HL-60 (cell line): ENCODE data around the gene ZBTB34.

Source experiments
- DNase-seq, 2 experiments: peaks; one replicate each; pipeline ENCODE4 v3.0.0-alpha.2; 2010 to 2020; ENCODE audit warnings: low read depth in 1 of 2, low spot score in 1 of 2
- H3K27ac ChIP-seq: fragments of 250-450 bp; sonication (Bioruptor Pico); replicated peaks from 2 replicates; pipeline ENCODE4 v1.5.1; 2020; ENCODE audit warnings: mild to moderate bottlenecking, moderate library complexity
- H3K27me3 ChIP-seq: fragments of 250-450 bp; sonication (Bioruptor Pico); 2 replicates; pipeline ENCODE4 v1.5.1; 2021; ENCODE audit warnings: mild to moderate bottlenecking, moderate library complexity; ENCODE audit not compliant: insufficient read depth, poor library complexity, severe bottlenecking
- H3K4me3 ChIP-seq: replicated peaks from 2 replicates; pipeline ENCODE4 v1.5.1; 2011; ENCODE audit warnings: mild to moderate bottlenecking, control low read depth, low read length; ENCODE audit not compliant: insufficient read depth
- CTCF ChIP-seq: IDR thresholded peaks from one replicate; pipeline ENCODE4 v1.5.1; 2011; ENCODE audit warnings: low read length, control low read depth, inconsistent platforms; ENCODE audit not compliant: insufficient read depth
- GABPA ChIP-seq: IDR thresholded peaks from 2 replicates; pipeline ENCODE4 v1.6.1; 2012; ENCODE audit warnings: low read depth
- POLR2AphosphoS5 ChIP-seq: IDR thresholded peaks from 2 replicates; pipeline ENCODE4 v1.6.1; 2012; ENCODE audit warnings: low read depth
- REST ChIP-seq: IDR thresholded peaks from 2 replicates; pipeline ENCODE4 v1.6.1; 2012; ENCODE audit warnings: low read depth; ENCODE audit not compliant: insufficient replicate concordance
- SPI1 ChIP-seq: IDR thresholded peaks from 2 replicates; pipeline ENCODE4 v1.6.1; 2012; ENCODE audit warnings: low read depth, mild to moderate bottlenecking, borderline replicate concordance

Gene ZBTB34

GRCh38 chr9:126861707-126862103 is 1.3 kb downstream of the ZBTB34 start:
- Histone ChIP-seq H3K4me3 (peak overlapping the region; percentile 81), H3K27ac (peak overlapping the region; percentile 82), H3K27me3 (no peaks in the 10 kb centered on the region)
- DNase-seq: peak; percentile 75 to 78
- no peak for TF ChIP-seq CTCF
- no peak for TF ChIP-seq GABPA
- no peak for TF ChIP-seq REST
- no peak for TF ChIP-seq POLR2AphosphoS5
- no peak for TF ChIP-seq SPI1

DNA sequence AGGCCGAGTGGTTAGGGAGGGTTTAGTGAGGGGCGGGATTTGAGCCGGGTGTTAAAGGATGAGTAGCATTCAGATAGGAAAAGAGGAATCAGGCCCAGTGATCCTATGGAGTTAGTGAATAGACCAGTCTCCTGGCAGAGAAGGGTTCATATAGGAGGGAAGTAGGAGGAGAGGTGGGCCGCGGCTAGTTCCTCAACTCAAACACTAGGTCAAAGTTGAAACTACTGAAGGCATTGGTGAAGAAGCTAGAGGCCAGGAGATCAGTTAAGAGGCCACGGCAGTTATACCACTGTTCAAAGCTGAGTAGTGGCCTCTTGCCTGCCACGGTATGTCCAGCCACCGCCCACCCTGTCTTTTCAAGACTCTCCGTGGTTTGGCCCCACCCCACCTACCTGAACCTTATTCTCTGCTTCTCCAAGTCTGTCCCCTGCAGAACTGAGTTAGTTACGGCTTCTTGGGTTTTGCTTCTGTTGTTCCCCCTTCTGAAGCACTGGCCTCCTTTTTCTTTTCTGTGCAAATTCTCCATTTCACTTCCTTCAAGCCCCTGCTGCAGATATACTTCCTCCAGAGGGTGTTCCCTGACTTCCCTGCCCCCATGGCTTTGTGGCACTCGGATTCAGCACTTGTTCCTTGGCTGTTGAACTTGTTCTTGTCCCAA is 1.8 kb downstream of the ZBTB34 start:
- Histone ChIP-seq H3K27me3 (no peaks in the 10 kb centered on the region), H3K4me3 (peak overlapping the region; percentile 81), H3K27ac (peak overlapping the region; percentile 82)
- peak; percentile 48; the same call in 1 of the 2 replicates for TF ChIP-seq SPI1
- no peak for TF ChIP-seq POLR2AphosphoS5
- peak; percentile 23 for TF ChIP-seq REST
- no peak for TF ChIP-seq GABPA
- no peak for TF ChIP-seq CTCF
- peak; percentile 56 to 63 for DNase-seq

GRCh38 chr9:126864771-126865170 is 4.3 kb downstream of the ZBTB34 start:
- no peak overlapping the region for H3K4me3 ChIP-seq
- TF ChIP-seq SPI1 (no peak), CTCF (no peak), GABPA (no peak), REST (no peak), POLR2AphosphoS5 (no peak)
- DNase-seq: no peak

More at GRCh38 chr9:126864771-126865170, 4.3 kb downstream of the ZBTB34 start:
- H3K27me3 ChIP-seq: no peaks in the 10 kb centered on the region
- H3K27ac ChIP-seq: no peak overlapping the region
